Dermis lymphatic vessel endothelial cell (primary cell): ENCODE data around the gene CXCL8. TPM values are rescaled to one million over a fixed set of nuclear protein-coding genes. Genes with fewer than 3 reads are reported as not detected.

ENCODE experiments used
- total RNA-seq: library from RNA; depleted of rRNA; stranded (reverse); fragments of >200 nt; gene quantifications from 2 replicates; pipeline ENCODE4 v1.2.1, GENCODE V29; 2014

Gene CXCL8
- total RNA-seq: 3.7 and 69.8 TPM in 2 replicates

DNA sequence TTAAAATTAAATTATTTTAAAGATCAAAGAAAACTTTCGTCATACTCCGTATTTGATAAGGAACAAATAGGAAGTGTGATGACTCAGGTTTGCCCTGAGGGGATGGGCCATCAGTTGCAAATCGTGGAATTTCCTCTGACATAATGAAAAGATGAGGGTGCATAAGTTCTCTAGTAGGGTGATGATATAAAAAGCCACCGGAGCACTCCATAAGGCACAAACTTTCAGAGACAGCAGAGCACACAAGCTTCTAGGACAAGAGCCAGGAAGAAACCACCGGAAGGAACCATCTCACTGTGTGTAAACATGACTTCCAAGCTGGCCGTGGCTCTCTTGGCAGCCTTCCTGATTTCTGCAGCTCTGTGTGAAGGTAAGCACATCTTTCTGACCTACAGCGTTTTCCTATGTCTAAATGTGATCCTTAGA lies at the start of gene CXCL8:
CXCL8 (plus strand) TSS at position 217 of the 426 bp plus-strand sequence; CDS start at position 307, 90 bp downstream.

Other genes with a start within 250 kb of the CXCL8 start
- gene RASSF6, start 120.1 kb upstream of the CXCL8 start, total RNA-seq: not detected in 2 replicates
- under 0.01 TPM in 1 of 2 replicates, not detected in the other for gene CXCL6, start 96.1 kb downstream of the CXCL8 start, total RNA-seq
- gene PF4V1, start 112.7 kb downstream of the CXCL8 start, total RNA-seq: not detected in 2 replicates
- gene CXCL1, start 128.8 kb downstream of the CXCL8 start, total RNA-seq: 1.0 and 5.3 TPM in 2 replicates
- not detected in 2 replicates for gene PF4, start 241.5 kb downstream of the CXCL8 start, total RNA-seq
- not detected in 2 replicates for gene PPBP, start 247.6 kb downstream of the CXCL8 start, total RNA-seq